GM12892 (cell line): ENCODE results near the gene PDE1C.

Experiments
- POLR2A ChIP-seq: IDR thresholded peaks from 2 replicates; pipeline ENCODE4 v1.6.1; 2011; ENCODE audit warnings: low read depth, low read length, control low read depth
- POLR2AphosphoS5 ChIP-seq: IDR thresholded peaks from 2 replicates; pipeline ENCODE4 v1.6.1; 2011; ENCODE audit warnings: low read depth, low read length, control low read depth
- TAF1 ChIP-seq: IDR thresholded peaks from 2 replicates; pipeline ENCODE4 v1.6.1; 2011; ENCODE audit warnings: low read depth, mild to moderate bottlenecking, control low read depth, low read length, borderline replicate concordance

DNA sequence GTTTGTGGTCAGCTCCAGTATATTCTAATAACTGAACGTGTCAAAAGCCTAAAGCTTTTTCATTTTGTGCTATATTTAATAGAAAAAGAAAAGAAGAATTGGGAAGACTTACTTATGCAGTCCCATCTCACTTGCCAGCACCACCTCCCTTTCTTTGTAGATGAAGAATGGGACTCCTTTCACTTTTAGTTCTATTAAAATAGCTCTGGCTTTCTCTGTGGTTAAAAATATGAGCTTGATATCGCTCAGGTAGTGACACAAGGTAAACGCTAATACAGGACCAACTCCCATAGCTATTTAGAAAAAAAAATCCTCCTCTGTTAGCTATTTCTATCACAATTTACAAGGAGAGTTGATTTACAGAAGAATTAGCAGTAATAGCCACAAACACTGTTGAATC lies 176.8 kb downstream of the PDE1C start:
- TF ChIP-seq POLR2A = no peak
- no peak for TF ChIP-seq POLR2AphosphoS5
- no peak for TF ChIP-seq TAF1
